AG09319 (cell line): ENCODE data around the gene CHRNG.

Experiments used
- DNase-seq: peaks from one replicate; pipeline ENCODE4 v3.0.0-alpha.2; 2010; ENCODE audit warnings: low read depth; ENCODE audit errors: extremely low read depth
- CTCF ChIP-seq: IDR thresholded peaks from 2 replicates; pipeline ENCODE4 v1.5.1; 2011; ENCODE audit warnings: low read depth, mild to moderate bottlenecking, inconsistent platforms, low read length, moderate library complexity

Gene CHRNG

GRCh38 chr2:232539298-232540231 is at the start of gene CHRNG:
CHRNG (plus strand) TSS chr2:232539692; CDS start chr2:232539748, 56 bp downstream.
- no peak for DNase-seq
- TF ChIP-seq CTCF: no peak

- DNase-seq: no peak
- TF ChIP-seq CTCF: no peak
Observed at GRCh38 chr2:232490221-232491138, 49.0 kb upstream of the CHRNG start.

GRCh38 chr2:232491139-232491780 is 48.2 kb upstream of the CHRNG start:
- DNase-seq: no peak
- no peak for TF ChIP-seq CTCF

GRCh38 chr2:232492236-232492848 is 47.1 kb upstream of the CHRNG start:
- no peak for DNase-seq
- TF ChIP-seq CTCF: no peak

GRCh38 chr2:232492963-232493700 is 46.4 kb upstream of the CHRNG start:
- no peak for TF ChIP-seq CTCF
- no peak for DNase-seq

GRCh38 chr2:232493701-232494474 is 45.6 kb upstream of the CHRNG start:
- no peak for DNase-seq

More at GRCh38 chr2:232493701-232494474, 45.6 kb upstream of the CHRNG start:
- no peak for TF ChIP-seq CTCF
